Stimulated activated CD8-positive, alpha-beta memory T cell treated with anti-CD3 and anti-CD28 coated beads, Interleukin-12 subunit alpha, Interleukin-12 subunit beta, amount 100 ng/mL, for 1 hour (primary cell): ENCODE measurements around the gene TCF4.
"Not testable (repeated sequence)": the region's sequence is repeated elsewhere in the genome, so short reads cannot be mapped to it uniquely, and the experiment has no call there.

Experiments used
- DNase-seq: peaks from one replicate; pipeline ENCODE4 v3.0.0-alpha.2; 2020; ENCODE audit warnings: low read depth

TCF4 gene

GRCh38 chr18:55475467-55475866 is 112.5 kb downstream of the TCF4 start:
- DNase-seq, result no peak

- no peak for DNase-seq
Measured at GRCh38 chr18:55473560-55473959, 114.4 kb downstream of the TCF4 start.

GRCh38 chr18:55473058-55473457 is 114.9 kb downstream of the TCF4 start:
- DNase-seq, result no peak

- DNase-seq, result no peak
Measured at GRCh38 chr18:55470826-55471225, 117.2 kb downstream of the TCF4 start.

GRCh38 chr18:55469134-55469533 is 118.9 kb downstream of the TCF4 start:
- not testable (repeated sequence) for DNase-seq

- DNase-seq, result no peak
Measured at GRCh38 chr18:55466789-55467188, 121.2 kb downstream of the TCF4 start.

GRCh38 chr18:55465313-55465712 is 122.7 kb downstream of the TCF4 start:
- DNase-seq, result no peak

- DNase-seq, result no peak
Measured at GRCh38 chr18:55464581-55464980, 123.4 kb downstream of the TCF4 start.

- no peak for DNase-seq
Measured at GRCh38 chr18:55462652-55463051, 125.3 kb downstream of the TCF4 start.

GRCh38 chr18:55461848-55462247 is 126.1 kb downstream of the TCF4 start:
- no peak for DNase-seq

GRCh38 chr18:55458456-55459203 is 129.4 kb downstream of the TCF4 start:
- DNase-seq, result no peak

- no peak for DNase-seq
Measured at GRCh38 chr18:55457028-55457427, 131.0 kb downstream of the TCF4 start.

- no peak for DNase-seq
Measured at GRCh38 chr18:55455938-55456337, 132.1 kb downstream of the TCF4 start.

GRCh38 chr18:55453186-55453585 is 134.8 kb downstream of the TCF4 start:
- DNase-seq, result no peak

- DNase-seq, result no peak
Measured at GRCh38 chr18:55452123-55452611, 135.8 kb downstream of the TCF4 start.

GRCh38 chr18:55449412-55450140 is 138.4 kb downstream of the TCF4 start:
- no peak for DNase-seq

GRCh38 chr18:55448420-55448819 is 139.6 kb downstream of the TCF4 start:
- DNase-seq, result no peak

- no peak for DNase-seq
Measured at GRCh38 chr18:55447672-55448018, 140.3 kb downstream of the TCF4 start.

- no peak for DNase-seq
Measured at GRCh38 chr18:55446996-55447671, 140.9 kb downstream of the TCF4 start.

- DNase-seq, result no peak
Measured at GRCh38 chr18:55444536-55444935, 143.5 kb downstream of the TCF4 start.

- no peak for DNase-seq
Measured at GRCh38 chr18:55443776-55444175, 144.2 kb downstream of the TCF4 start.

- DNase-seq, result no peak
Measured at GRCh38 chr18:55442561-55442960, 145.4 kb downstream of the TCF4 start.

- DNase-seq, result no peak
Measured at GRCh38 chr18:55440988-55441387, 147.0 kb downstream of the TCF4 start.
